ENCODE results near the gene TP53RK.

TP53RK gene

DNA sequence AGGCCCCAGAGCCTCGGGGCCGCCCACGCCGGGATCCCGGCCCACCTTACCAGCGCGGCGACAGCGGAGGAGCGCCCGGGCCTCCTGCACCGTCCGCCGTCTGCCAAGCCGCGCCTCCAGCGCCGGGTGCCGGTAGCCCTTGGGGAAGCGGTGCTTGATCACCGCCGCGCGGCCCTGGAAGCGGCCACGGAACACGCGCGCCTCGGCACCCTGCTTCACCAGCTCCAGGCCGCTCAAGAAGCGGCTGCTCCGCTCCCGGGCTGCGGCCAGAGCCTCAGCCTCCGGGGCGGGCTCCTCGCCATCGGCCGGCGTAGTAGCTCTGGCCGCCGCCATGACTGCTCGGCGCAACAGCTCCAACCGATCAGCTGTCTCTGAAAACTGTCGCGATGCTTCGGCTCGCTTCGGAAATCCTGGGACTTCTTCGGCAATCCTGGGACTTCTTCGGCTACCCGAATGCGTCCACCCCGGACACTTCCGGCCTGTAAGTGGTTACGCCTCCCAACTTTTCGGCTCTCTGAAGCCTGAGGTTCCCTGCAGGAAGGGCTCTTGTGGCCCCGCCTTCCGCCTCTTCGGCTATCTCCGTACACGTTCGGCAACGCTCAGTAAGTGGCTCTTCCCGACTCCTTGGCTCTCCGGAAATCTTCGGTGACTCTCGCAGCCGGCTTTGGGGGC lies at the start of gene TP53RK:
Gene TP53RK, minus strand, starts transcription at position 363 of the 672 bp plus-strand sequence. Its CDS starts 30 bp downstream, at position 333.
- DNase-seq (ENCODE audit: low read depth in 2 of 3, low spot score in 2 of 3), result peak; percentile 67 to 86 (median 84)

DNA sequence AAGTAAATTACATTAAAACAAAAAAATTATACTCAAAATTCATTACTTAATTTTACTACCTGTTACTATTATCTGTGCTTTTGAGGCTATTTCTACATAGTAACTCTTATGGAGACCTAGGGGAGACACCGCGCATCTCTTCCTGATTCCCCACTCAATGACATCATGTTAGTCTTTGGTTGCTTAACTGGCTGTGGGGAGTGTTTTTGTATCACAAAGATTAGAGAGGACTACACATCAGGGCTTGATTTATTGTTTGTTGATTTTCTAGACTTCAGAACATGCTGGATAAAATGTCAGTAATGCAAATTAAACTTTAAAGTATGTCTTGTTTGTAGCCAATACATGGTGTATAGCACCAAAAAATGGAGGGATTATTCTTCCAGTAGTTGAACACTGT lies 46.2 kb upstream of the TP53RK start:
- DNase-seq (ENCODE audit: low read depth in 2 of 3, low spot score in 2 of 3), result no peak

DNA sequence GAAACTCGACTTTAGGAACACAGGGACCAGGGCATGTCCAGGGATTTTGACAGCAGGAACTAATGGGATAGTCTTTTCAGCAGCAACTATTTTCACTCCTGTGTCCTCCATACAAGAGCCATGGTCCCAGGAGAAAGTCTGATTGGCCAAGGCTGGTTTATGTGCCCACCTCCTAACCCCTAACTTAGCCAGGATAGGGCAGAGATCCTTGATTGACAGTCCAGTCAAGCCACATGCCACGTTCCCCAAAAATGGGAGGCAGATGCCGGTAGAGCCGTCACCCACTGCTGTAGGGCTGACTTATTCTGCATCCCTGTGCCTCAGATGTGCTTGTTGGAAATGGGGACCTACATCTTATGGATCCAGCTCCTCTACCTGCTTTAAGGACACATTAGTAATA lies 42.5 kb upstream of the TP53RK start:
- no peak for DNase-seq (ENCODE audit: low read depth in 2 of 3, low spot score in 2 of 3)

DNA sequence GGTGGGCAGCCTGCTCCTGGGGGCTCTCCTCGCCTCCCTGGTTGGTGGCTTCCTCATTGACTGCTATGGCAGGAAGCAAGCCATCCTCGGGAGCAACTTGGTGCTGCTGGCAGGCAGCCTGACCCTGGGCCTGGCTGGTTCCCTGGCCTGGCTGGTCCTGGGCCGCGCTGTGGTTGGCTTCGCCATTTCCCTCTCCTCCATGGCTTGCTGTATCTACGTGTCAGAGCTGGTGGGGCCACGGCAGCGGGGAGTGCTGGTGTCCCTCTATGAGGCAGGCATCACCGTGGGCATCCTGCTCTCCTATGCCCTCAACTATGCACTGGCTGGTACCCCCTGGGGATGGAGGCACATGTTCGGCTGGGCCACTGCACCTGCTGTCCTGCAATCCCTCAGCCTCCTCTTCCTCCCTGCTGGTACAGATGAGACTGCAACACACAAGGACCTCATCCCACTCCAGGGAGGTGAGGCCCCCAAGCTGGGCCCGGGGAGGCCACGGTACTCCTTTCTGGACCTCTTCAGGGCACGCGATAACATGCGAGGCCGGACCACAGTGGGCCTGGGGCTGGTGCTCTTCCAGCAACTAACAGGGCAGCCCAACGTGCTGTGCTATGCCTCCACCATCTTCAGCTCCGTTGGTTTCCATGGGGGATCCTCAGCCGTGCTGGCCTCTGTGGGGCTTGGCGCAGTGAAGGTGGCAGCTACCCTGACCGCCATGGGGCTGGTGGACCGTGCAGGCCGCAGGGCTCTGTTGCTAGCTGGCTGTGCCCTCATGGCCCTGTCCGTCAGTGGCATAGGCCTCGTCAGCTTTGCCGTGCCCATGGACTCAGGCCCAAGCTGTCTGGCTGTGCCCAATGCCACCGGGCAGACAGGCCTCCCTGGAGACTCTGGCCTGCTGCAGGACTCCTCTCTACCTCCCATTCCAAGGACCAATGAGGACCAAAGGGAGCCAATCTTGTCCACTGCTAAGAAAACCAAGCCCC lies 36.2 kb upstream of the TP53RK start:
- DNase-seq (ENCODE audit: low read depth in 2 of 3, low spot score in 2 of 3), result no peak

DNA sequence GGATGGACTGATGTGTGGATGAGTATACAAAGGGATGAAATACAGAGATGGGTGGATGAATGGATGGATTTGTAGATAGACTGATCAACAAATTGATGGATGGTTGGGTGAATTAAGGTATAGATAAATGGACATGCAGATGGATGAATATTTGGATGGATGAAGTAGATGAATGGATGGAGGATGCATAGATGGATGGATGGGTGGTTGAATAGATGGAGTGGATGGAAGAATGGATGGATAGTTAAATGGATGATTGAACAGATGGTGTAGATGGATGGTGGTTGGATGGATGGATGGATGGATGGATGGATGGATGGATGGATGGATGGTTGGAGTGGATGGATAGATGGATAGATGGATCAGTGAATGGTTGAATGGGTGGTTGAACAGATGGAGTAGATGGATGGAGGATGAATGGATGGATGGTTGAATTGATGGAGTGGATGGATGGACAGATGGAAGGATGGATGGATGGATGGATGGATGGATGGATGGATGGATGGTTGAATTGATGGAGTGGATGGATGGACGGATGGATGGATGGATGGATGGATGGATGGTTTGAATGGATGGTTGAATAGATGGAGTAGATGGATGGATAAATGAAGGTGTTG lies 35.2 kb upstream of the TP53RK start:
- DNase-seq (ENCODE audit: low read depth in 2 of 3, low spot score in 2 of 3), result no peak

DNA sequence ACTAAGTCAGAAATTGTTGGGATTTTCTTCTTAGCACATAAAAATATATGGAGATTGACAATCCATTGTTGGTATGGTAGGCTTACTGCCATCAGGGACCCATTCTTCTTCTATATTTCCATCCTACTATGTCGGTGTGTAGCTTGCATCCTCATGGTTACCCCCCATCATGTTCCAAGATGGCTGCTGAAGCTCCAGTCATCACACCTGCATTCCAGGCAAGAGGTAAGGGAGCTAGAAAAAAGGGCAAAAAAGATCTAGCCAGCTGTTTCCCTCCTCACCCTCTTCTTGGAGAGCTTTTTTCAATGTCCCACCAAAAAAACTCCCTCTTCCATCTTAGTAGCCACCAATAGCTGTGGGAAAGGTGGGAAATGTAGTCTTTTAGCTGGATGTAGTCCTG lies 33.8 kb upstream of the TP53RK start:
- DNase-seq (ENCODE audit: low read depth in 2 of 3, low spot score in 2 of 3), result no peak

DNA sequence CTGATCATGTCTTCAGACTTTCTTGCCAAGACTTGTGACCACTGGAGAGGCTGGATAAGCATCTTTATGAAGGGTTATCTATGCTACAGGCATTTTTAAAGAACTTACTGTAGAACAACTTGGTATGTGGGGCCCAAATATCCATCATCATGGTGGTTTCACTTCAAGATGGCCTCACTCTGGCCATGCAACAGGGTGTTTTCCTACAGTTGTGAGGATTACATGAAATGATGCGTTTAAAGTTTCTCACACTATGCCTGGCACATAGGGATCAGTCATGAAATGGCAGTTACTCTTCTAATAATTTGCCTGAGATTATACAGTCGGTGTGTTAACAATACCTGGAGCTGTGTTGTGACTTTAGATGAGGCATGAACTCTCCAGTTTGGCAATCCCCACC lies 33.2 kb upstream of the TP53RK start:
- DNase-seq (ENCODE audit: low read depth in 2 of 3, low spot score in 2 of 3), result no peak

DNA sequence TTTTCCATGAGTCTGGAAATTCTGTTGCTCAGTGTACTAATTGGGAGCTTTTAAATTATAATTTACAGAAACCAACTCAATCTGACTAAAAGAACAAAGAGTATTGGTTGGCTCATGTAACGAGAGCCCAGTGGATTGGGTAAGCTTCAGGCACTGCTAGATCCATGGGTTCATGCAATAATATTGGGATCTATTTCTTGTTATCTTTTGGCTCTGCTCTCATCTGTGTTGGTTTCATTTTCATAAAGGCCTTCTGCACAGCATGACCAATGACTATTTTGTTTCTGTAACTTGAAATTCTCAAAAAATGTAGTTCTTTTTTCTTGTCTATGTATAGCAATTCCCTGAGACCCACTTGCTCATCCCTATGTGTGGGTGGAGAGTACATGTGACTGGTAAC lies 32.2 kb upstream of the TP53RK start:
- no peak for DNase-seq (ENCODE audit: low read depth in 2 of 3, low spot score in 2 of 3)

DNA sequence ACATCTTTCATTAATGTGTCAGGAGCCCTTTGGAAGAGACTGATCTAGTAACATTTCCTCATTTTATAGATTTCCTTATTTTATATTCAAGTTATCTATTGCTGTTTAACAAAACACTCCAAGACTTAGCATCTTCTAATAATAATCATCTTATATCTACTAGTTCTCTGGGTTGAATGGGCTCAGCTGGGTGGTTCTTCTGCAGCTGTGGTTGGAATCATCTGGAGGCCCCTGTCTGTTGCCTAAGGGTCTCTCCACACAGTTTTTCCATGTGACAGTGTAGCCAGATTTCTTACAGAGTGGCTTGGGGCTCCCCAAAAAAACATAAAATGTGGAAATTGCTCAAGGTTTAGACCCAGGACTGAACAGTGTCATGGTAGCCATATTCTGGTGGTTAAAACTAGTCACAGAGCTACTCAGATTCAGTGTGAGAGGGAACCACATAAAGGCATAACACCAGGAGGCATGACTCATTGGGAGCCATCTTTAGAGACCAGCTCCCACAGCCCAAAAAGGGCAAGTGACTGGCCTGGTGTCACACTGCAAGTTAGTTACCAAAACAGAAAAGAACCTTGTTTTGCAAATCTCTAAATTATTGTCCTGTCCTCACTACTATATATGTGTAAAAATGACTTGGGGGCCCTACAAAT lies 31.7 kb upstream of the TP53RK start:
- DNase-seq (ENCODE audit: low read depth in 2 of 3, low spot score in 2 of 3), result no peak

DNA sequence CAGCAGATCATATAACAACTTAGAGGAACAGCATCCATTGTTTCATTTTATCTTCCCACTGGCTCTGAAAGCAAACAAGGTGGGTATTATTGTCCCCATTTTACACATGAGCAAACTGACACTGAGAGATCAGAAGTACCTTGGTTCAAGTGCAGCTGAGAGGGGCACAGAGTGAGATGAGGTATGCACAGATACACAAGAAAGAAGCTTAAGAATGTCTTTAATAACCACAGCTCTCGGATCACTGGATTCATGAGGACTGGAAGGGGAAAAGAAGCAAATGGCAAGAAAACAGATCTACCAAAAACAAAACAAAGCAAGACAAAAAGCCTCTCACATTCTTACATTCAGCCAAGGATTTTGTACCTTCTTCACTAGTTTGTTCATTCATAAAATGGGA lies 30.8 kb upstream of the TP53RK start:
- no peak for DNase-seq (ENCODE audit: low read depth in 2 of 3, low spot score in 2 of 3)

DNA sequence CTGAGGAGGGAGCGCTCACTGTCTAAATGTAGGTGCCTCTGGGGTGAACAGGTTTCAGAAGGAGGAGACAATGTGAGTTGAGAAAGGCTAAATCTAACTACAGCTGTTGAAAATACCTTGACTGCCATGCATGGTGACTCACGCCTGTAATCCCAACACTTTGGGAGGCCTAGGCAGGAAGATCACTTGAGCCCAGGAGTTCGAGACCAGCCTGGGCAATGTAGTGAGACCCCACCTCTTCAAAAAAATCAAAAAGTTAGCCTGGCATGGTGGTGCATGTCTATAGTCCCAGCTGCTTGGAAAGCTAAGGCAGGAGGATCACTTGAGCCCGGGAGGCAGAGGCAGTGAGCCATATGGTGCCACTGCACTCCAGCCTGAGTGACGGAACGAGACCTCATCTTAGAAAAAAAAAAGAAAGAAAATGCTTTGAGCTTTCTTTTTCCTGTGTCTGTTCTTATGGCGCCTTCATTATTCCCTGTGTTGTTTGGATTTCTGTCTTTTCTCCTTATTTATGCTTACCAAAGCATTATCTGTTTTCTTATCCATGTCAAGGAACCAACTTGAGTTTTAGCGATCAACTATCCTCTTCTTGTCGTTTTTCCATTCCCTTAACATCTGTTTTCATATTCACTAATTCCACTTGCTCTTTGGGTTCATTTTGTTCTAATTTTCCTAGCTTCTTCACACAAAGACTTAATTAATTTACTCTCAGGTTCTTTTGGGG lies 28.7 kb upstream of the TP53RK start:
- no peak for DNase-seq (ENCODE audit: low read depth in 2 of 3, low spot score in 2 of 3)

DNA sequence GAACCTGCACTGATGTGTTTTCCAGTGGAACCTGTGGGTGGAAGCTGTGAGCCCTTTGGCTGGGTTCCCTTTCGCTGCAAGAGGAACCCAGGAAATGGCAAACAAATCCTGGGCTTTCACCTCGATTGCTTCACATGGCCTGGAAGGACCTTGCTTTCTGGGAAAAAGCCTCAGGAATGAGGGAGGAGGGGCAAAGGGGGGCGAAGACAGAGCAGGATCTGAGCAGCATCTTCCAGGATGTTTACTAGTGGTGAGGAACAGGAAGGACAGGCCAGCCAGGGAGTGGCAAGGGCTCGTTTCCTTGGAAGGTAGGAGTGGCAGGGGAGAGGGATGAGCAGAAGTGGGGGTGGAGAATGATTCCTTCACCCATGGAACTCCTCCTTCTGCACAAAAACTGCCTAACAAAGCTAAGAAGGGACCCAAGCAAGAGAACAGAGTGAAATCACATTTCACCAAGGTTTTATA lies 26.1 kb upstream of the TP53RK start:
- DNase-seq (ENCODE audit: low read depth in 2 of 3, low spot score in 2 of 3), result no peak

DNA sequence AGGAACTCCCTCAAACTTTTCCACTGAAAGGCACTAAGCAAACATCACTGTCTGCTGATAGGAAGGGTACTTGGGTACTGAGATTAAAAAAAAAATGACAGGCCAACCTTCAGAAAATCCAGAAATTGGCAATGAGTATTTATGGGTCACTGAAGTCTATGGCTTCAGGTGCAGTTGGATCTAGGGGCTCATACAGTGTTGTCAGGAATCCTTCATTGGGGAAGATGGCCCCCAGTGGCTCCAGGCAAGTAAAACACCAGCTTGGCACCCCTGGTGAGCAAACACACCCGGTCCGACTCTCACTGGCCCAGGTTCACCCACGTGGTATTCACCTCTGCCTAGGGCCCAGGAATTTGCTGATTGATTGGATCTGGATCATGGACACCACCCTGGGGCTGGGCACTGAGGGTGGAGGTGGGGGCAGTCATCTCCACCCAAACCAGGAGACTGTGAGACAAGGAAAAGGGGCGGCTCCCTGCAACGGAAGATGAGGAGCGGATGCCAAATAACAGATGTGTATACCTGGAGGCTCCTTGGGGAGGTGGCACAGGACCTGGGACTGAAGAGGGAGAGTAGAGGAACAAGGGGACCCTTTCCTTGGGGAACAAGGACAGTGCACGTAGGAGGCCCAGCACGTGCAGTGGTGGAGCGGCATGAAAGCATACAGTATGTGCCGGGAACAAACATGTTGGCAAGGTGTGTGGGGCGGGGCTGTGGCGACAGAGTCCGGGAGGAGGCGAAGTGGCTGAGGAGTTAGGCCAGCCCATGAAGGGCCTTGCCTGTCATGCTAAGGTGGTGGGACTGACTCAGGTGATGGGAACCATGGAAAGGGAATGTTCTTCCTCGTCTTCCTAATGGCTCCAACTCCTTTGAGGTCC lies 25.0 kb upstream of the TP53RK start:
- DNase-seq (ENCODE audit: low read depth in 2 of 3, low spot score in 2 of 3), result no peak

DNA sequence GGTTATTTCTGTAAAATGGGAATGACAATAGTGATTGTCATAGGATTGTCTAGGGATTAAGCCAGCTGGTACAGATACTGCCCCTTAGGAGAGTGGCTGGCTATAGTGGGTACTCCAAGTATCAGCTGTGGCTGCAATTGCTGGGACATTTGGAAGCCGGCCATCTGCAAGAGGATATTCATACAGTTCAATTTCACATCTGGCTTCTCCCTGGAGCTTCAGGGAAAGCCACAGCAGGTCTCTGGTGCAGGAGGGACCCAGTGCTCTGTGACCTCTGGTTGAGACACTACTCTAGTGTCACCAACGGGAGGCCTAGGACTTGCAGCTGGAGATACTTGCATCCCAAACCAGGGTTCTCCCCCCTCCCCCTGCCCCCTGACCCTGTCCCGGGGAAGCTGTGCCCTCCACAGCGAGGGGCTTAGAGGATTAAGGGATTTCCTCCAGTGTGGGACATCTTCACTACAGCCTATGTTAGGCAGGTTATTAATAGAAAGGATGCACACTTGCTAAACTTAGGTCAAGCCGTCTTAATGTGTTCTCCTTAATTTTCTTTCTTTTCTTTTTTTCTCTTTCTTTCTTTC lies 22.9 kb upstream of the TP53RK start:
- DNase-seq (ENCODE audit: low read depth in 2 of 3, low spot score in 2 of 3), result no peak

DNA sequence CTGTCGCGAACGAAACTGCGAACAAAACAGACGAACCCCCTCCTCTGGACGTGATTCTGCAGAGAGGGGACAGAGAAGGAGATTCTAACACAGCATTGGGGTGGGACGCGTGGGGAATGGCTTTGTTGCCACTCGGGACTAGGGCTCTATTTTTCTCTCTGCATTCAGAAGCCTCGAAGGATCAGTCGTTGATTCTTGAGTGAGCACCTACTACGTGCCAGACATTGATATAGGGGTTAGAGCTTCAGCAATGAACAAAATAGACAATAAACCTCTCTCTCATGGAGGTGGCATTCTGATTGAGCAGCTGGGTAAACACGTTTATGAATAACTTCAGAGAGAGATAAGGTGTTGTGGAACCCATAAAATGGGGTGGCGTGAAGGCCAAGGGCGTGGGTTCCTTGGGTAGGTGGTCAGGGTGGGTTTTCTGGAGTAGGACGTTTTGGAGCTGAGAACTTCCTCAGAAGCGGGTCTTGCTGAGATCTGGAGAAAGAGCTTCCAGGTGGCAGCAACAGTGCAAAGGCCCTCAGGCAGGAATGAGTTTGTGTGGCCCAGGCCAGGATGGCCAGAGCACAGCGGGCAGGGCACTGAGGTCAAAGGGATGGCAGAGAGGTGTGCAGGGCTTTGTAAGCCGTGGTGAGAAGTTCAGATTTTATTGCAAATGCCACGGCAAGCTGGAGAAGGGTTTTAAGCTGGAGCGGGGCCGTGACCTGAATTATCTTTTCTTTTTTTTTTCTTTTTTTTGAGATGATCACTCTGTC lies 21.1 kb upstream of the TP53RK start:
- no peak for DNase-seq (ENCODE audit: low read depth in 2 of 3, low spot score in 2 of 3)

DNA sequence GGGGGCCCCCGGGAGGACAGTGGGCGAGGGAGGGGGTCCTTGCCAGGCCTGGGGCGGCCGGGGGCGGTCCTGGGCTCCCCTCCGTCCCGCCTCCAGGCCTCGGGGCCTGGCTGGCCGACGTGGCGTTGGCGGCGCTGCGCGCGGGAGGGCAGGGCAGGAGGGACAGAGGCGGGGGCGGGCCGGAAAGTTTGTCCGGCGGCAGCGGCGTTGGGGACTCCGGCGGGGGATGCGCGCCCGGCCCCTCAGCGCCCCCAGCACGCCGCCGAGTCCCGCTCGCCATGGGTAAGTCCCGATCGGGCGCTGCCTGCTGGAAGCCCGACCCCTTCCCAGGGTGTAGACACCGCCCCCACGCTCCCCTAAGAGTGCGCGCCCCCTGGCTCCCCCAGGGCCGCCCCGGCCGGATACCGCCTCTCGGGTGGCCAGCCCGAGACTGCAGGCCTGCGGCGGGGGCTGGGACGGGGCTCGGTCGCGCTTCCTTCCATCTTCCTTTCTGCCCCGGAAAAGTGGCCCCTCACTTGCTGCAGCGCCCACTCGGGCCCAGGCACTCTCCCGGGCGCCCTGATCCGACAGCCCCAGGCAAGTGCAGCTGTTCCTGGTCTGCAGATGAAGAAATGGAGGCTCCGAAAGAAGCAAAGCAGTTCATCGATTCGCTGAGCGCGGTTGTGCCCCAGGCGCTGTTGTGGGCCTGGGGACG lies 20.4 kb upstream of the TP53RK start, which contains the start of gene SLC2A10:
Gene SLC2A10, plus strand, starts transcription at position 191 of the 694 bp plus-strand sequence. Its CDS starts 88 bp downstream, at position 279.
- no peak for DNase-seq (ENCODE audit: low read depth in 2 of 3, low spot score in 2 of 3)

DNA sequence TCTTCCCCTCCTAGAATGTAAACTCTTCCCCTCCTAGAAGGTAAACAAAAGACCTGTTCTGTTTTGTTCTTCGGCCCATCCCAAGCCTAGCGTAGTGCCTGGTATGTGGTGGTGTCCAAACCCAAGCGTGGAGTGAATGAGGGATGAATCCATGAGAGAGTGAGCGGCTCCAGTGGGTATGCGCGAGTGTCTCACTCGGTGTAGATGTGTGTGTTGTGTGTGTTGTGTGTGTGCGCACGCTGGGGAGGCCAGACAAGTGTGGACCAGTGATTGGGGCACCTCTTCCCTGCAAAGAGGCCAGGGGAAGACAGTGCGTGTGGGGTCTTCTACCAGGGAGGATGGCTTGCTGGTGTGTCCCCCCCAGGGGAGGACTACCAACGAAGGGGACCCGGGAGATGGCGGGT lies 19.8 kb upstream of the TP53RK start:
- no peak for DNase-seq (ENCODE audit: low read depth in 2 of 3, low spot score in 2 of 3)
